Measurements from ENCODE around the gene LMBRD1. TPM values are rescaled to one million over a fixed set of nuclear protein-coding genes. Genes with fewer than 3 reads are reported as not detected.

The LMBRD1 gene
- total RNA-seq, 1 donor: 36.2 TPM

DNA sequence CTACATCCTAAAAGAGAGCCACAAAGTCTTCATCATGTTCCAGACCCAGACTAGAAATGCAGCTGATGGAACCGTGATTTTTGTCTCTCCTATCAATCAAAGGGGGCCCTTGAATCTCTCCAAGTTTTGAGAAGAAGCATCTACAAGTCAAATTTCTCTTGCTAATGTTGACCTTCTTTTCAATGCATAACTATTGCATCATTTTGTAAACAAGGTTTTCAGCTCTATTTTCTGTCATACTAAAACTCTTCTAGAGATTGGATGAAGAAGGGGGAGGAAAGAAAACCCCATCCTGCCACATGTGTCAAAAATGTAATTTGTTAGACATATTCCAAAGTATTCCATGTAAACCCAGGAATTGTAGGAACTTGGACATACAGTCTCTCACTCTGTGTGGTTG, 169.2 kb downstream of the LMBRD1 start:
- no peaks in the 10 kb centered on the region for H4K20me1 ChIP-seq (ENCODE audit: insufficient read depth, low read length)
- H3K4me3 ChIP-seq (ENCODE audit: insufficient read depth, low read length): no peak overlapping the region
- H3K4me1 ChIP-seq (ENCODE audit: insufficient read depth, low read length): no peaks in the 10 kb centered on the region

DNA sequence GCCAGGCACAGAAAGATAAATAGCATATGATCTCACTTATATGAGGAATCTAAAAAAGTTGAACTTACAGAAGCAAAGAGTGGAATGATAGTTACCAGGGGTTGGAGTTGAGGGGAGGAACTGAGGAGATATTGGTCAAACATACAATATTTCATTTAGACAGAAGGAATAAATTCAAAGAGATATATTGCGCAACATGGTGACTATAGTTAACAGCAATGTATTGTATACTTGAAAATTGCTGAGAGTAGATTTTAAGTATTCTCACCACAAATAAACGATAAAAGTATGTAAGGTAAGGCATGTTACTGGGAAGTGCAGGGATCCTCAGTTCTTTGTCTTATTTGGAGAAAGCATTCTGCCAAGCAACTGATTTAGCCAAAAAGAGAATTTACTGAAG, 171.9 kb downstream of the LMBRD1 start:
- TF ChIP-seq, protein P1, sequence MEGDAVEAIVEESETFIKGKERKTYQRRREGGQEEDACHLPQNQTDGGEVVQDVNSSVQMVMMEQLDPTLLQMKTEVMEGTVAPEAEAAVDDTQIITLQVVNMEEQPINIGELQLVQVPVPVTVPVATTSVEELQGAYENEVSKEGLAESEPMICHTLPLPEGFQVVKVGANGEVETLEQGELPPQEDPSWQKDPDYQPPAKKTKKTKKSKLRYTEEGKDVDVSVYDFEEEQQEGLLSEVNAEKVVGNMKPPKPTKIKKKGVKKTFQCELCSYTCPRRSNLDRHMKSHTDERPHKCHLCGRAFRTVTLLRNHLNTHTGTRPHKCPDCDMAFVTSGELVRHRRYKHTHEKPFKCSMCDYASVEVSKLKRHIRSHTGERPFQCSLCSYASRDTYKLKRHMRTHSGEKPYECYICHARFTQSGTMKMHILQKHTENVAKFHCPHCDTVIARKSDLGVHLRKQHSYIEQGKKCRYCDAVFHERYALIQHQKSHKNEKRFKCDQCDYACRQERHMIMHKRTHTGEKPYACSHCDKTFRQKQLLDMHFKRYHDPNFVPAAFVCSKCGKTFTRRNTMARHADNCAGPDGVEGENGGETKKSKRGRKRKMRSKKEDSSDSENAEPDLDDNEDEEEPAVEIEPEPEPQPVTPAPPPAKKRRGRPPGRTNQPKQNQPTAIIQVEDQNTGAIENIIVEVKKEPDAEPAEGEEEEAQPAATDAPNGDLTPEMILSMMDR (IDR thresholded peaks at IDR 0.05; ENCODE audit: extremely low read depth, low read depth, low read length): no peak

More for the DNA sequence above, 169.2 kb downstream of the LMBRD1 start:
- H3K27ac ChIP-seq (ENCODE audit: low read depth, low read length): no peak overlapping the region
- H3K4me2 ChIP-seq (ENCODE audit: insufficient read depth, low read length): no peak overlapping the region
- H3K9me3 ChIP-seq (ENCODE audit: low read depth, low read length): no peaks in the 10 kb centered on the region
- H3K27me3 ChIP-seq (ENCODE audit: insufficient read depth, low read length): no peaks in the 10 kb centered on the region
- no peaks in the 10 kb centered on the region for H3K36me3 ChIP-seq (ENCODE audit: insufficient read depth, low read length)
- DNase-seq (ENCODE audit: insufficient read length, low spot score, missing footprints): no peak
- TF ChIP-seq, protein P1 (IDR thresholded peaks at IDR 0.05; ENCODE audit: extremely low read depth, low read depth, low read length): no peak
- no peak overlapping the region for H2AFZ ChIP-seq (ENCODE audit: low read length)
- H3K79me2 ChIP-seq (ENCODE audit: insufficient read depth, low read length): no peaks in the 10 kb centered on the region

More for the DNA sequence above, 171.9 kb downstream of the LMBRD1 start:
- Histone ChIP-seq H2AFZ (ENCODE audit: low read length) (no peak overlapping the region), H3K36me3 (ENCODE audit: insufficient read depth, low read length) (no peaks in the 10 kb centered on the region), H3K4me1 (ENCODE audit: insufficient read depth, low read length) (no peaks in the 10 kb centered on the region), H3K79me2 (ENCODE audit: insufficient read depth, low read length) (no peaks in the 10 kb centered on the region), H4K20me1 (ENCODE audit: insufficient read depth, low read length) (no peaks in the 10 kb centered on the region), H3K9me3 (ENCODE audit: low read depth, low read length) (no peaks in the 10 kb centered on the region), H3K27ac (ENCODE audit: low read depth, low read length) (no peak overlapping the region), H3K4me3 (ENCODE audit: insufficient read depth, low read length) (no peak overlapping the region), H3K4me2 (ENCODE audit: insufficient read depth, low read length) (no peak overlapping the region), H3K27me3 (ENCODE audit: insufficient read depth, low read length) (no peaks in the 10 kb centered on the region)
- DNase-seq (ENCODE audit: insufficient read length, low spot score, missing footprints): no peak

Other genes with a start within 250 kb of the LMBRD1 start
- gene COL19A1, start 69.5 kb upstream of the LMBRD1 start, total RNA-seq: under 0.01 TPM in 1 of 2 replicates, not detected in the other

Measured in osteoblast (primary cell).